Esophagus squamous epithelium (tissue), 4 donors: ENCODE measurements around the gene TAGLN.

Source experiments
- POLR2A ChIP-seq, 4 donors: fragments of 450-650 bp; IDR thresholded peaks; one replicate each; pipeline ENCODE4 v1.6.1; 2017; ENCODE audit warnings: antibody characterized with exemption in 4 of 4, mild to moderate bottlenecking in 4 of 4, moderate library complexity in 3 of 4
- TF ChIP-seq, protein P1 (sequence below), 6 experiments: fragments of 450-650 bp in 4 of 6; fragments of 200-600 bp in 2 of 6; sonication (generic) in 2 of 6; IDR thresholded peaks; one replicate each; pipeline ENCODE4 v1.5.1; 2016 to 2019; ENCODE audit warnings: antibody characterized with exemption in 6 of 6, mild to moderate bottlenecking in 4 of 6, moderate library complexity in 4 of 6

DNA sequence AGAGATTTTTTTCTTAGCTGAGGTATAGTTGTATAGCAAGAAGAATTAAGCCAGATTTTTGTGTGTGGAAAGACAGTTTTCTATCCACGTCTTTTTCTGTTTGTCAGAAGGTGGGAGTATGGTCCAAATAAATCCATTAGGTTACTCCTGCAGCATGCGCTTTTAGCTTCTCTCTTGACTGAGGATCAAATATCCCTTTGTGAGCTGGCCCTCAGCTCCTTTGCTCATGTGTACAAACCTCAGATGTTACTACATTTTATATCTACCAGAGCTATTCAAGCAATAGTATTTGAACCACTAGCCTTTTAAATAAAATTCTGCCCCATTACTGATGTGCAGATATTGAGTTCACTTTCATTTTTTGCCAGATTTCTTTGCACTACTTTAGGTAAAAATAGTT is 29.4 kb upstream of the TAGLN start:
- TF ChIP-seq, protein P1, sequence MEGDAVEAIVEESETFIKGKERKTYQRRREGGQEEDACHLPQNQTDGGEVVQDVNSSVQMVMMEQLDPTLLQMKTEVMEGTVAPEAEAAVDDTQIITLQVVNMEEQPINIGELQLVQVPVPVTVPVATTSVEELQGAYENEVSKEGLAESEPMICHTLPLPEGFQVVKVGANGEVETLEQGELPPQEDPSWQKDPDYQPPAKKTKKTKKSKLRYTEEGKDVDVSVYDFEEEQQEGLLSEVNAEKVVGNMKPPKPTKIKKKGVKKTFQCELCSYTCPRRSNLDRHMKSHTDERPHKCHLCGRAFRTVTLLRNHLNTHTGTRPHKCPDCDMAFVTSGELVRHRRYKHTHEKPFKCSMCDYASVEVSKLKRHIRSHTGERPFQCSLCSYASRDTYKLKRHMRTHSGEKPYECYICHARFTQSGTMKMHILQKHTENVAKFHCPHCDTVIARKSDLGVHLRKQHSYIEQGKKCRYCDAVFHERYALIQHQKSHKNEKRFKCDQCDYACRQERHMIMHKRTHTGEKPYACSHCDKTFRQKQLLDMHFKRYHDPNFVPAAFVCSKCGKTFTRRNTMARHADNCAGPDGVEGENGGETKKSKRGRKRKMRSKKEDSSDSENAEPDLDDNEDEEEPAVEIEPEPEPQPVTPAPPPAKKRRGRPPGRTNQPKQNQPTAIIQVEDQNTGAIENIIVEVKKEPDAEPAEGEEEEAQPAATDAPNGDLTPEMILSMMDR (IDR thresholded peaks at IDR 0.05) = no peak
- no peak for TF ChIP-seq POLR2A (IDR thresholded peaks at IDR 0.05)
